ENCODE data around the gene RBM19. TPM values are rescaled to one million over a fixed set of nuclear protein-coding genes. Genes with fewer than 3 reads are reported as not detected.

The RBM19 gene
- total RNA-seq, 1 experiment from 2014 or later: 19.9 TPM

- peak overlapping the region; percentile 19 for H3K4me2 ChIP-seq (ENCODE audit: low read depth, low read length, poor library complexity, severe bottlenecking)
- H3K27me3 ChIP-seq (ENCODE audit: low read length): no peaks in the 10 kb centered on the region
These were observed 198.9 kb downstream of the RBM19 start for GRCh38 chr12:113766879-113767878.

More at GRCh38 chr12:113766879-113767878, 198.9 kb downstream of the RBM19 start:
- no peaks in the 10 kb centered on the region for H3K9me3 ChIP-seq (ENCODE audit: low read length)
- no peak overlapping the region for H3K4me3 ChIP-seq (ENCODE audit: low read length)
- no peak overlapping the region for H3K9ac ChIP-seq (ENCODE audit: low read length)
- H3K27ac ChIP-seq (ENCODE audit: low read length): no peak overlapping the region
- no peaks in the 10 kb centered on the region for H3K9me2 ChIP-seq (replicated peaks; ENCODE audit: insufficient read depth, low read length)
- DNase-seq: peak; percentile 81
- no peaks in the 10 kb centered on the region for H3K36me3 ChIP-seq (ENCODE audit: insufficient read depth, low read length)
- no peaks in the 10 kb centered on the region for H4K20me1 ChIP-seq (ENCODE audit: insufficient read depth, low read depth, low read length)
- H3K4me1 ChIP-seq (ENCODE audit: low read length): peaks cover 19% of the 10 kb centered on the region
- no peak overlapping the region for H2AFZ ChIP-seq (ENCODE audit: low read length)
- H3K79me2 ChIP-seq (ENCODE audit: low read length): no peaks in the 10 kb centered on the region

Small RNA genes lying within 50 kb of the gene (small RNA-seq; reads per million reads assigned to genes)
- gene DYNLL1P4: not detected
